Gastrocnemius medialis (tissue), 4 donors: ENCODE results near the gene EIF2S2.
A peak's percentile ranks its signal among the peaks of the same experiment; 100 is the strongest.

Experiments used
- CTCF ChIP-seq, 5 experiments: fragments of 450-650 bp in 3 of 5; fragments of 200-600 bp in 2 of 5; sonication (generic) in 2 of 5; IDR thresholded peaks in 4 of 5; conservative IDR thresholded peaks in 1 of 5; 1 replicate in 4 of 5; 2 replicates in 1 of 5; pipeline ENCODE4 v1.5.1; 2016 to 2019; ENCODE audit warnings: antibody characterized with exemption in 5 of 5, mild to moderate bottlenecking in 3 of 5, moderate library complexity in 3 of 5
- POLR2A ChIP-seq, 2 donors: fragments of 450-650 bp; IDR thresholded peaks; one replicate each; pipeline ENCODE4 v1.6.1; 2017; ENCODE audit warnings: antibody characterized with exemption in 2 of 2, mild to moderate bottlenecking in 2 of 2, moderate library complexity in 2 of 2

- TF ChIP-seq CTCF (IDR thresholded peaks at IDR 0.05 in 4 of 5, conservative IDR thresholded peaks at IDR 0.05 in 1 of 5) (peak in 1 of 5 experiments; percentile 7), POLR2A (IDR thresholded peaks at IDR 0.05) (no peak)
Measured at GRCh38 chr20:34070079-34070439, 42.0 kb downstream of the EIF2S2 start.
